H1 (cell line): Measurements from ENCODE around the gene SYT13.

Experiments used
- BRCA1 ChIP-seq: IDR thresholded peaks from 2 replicates; pipeline ENCODE4 v1.6.1; 2012; ENCODE audit warnings: low read depth, low read length, improper control_type of control experiment
- EP300 ChIP-seq, 2 experiments: IDR thresholded peaks; 1 replicate in 1 of 2; 2 replicates in 1 of 2; pipeline ENCODE4 v1.6.1; 2011 to 2012; ENCODE audit warnings: low read depth in 2 of 2, low read length in 2 of 2, mild to moderate bottlenecking in 2 of 2, borderline replicate concordance in 1 of 2, inconsistent platforms in 1 of 2, moderate library complexity in 1 of 2
- EZH2 ChIP-seq: fragments of 200-600 bp; sonication (generic); IDR thresholded peaks from 2 replicates; pipeline ENCODE4 v1.7.1; 2012; ENCODE audit warnings: low read depth, mild to moderate bottlenecking, moderate library complexity, low read length, inconsistent platforms; ENCODE audit not compliant: severe bottlenecking
- GABPA ChIP-seq: IDR thresholded peaks from 2 replicates; pipeline ENCODE4 v1.6.1; 2011; ENCODE audit warnings: mild to moderate bottlenecking, low read length, moderate library complexity, borderline replicate concordance; ENCODE audit not compliant: insufficient read depth
- JUN ChIP-seq: IDR thresholded peaks from 2 replicates; pipeline ENCODE4 v1.6.1; 2011; ENCODE audit warnings: low read depth, mild to moderate bottlenecking, improper control_type of control experiment, low read length
- NRF1 ChIP-seq: IDR thresholded peaks from 2 replicates; pipeline ENCODE4 v1.6.1; 2011; ENCODE audit warnings: mild to moderate bottlenecking, low read depth, low read length, improper control_type of control experiment
- TF ChIP-seq, protein P1 (sequence below), 3 experiments: IDR thresholded peaks; 1 replicate in 2 of 3; 2 replicates in 1 of 3; pipeline versions ENCODE4 v1.5.1 to v1.6.1; 2011; ENCODE audit warnings: low read length in 3 of 3, mild to moderate bottlenecking in 3 of 3, inconsistent platforms in 2 of 3, low read depth in 1 of 3, moderate library complexity in 1 of 3; ENCODE audit not compliant: insufficient read depth in 1 of 3; ENCODE audit errors: control extremely low read depth in 1 of 3
- TF ChIP-seq, protein P2 (sequence below): IDR thresholded peaks from 2 replicates; pipeline ENCODE4 v1.6.1; 2012; ENCODE audit warnings: inconsistent platforms

DNA sequence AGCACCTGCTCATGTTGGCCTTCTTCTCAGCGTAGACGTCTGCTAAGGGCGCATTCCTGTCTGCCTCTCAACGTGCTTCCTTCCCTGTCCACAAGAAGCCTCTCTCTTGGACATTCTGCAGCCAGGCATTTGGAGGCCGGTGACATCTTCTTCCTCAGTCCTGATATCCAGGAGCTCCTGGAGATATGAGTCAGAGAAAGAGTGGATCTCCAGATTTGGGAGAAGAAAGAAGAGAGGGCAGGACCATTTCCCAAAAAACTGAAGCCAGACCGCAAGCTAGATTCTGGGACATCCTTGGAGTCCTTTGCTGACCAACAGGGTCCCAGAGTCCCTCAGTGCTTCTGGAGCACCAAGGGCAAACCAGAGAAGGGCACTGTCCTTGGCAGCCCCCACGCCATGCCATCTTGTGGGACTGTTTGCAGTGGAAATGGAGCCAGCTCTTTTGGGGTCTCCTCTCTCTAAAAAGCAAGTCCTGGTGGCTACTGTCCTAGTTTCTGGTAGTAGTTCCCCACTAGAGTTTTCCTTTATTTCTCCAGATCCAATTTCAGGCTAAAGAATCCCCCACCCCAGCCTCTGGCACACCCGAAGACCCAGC, 36.1 kb upstream of the SYT13 start:
- TF ChIP-seq, protein P1, sequence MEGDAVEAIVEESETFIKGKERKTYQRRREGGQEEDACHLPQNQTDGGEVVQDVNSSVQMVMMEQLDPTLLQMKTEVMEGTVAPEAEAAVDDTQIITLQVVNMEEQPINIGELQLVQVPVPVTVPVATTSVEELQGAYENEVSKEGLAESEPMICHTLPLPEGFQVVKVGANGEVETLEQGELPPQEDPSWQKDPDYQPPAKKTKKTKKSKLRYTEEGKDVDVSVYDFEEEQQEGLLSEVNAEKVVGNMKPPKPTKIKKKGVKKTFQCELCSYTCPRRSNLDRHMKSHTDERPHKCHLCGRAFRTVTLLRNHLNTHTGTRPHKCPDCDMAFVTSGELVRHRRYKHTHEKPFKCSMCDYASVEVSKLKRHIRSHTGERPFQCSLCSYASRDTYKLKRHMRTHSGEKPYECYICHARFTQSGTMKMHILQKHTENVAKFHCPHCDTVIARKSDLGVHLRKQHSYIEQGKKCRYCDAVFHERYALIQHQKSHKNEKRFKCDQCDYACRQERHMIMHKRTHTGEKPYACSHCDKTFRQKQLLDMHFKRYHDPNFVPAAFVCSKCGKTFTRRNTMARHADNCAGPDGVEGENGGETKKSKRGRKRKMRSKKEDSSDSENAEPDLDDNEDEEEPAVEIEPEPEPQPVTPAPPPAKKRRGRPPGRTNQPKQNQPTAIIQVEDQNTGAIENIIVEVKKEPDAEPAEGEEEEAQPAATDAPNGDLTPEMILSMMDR (IDR thresholded peaks at IDR 0.05; ENCODE audit: control extremely low read depth in 1 of 3, insufficient read depth in 1 of 3, low read depth in 1 of 3, low read length in 3 of 3): no peak
- TF ChIP-seq EZH2: no peak
- TF ChIP-seq NRF1: no peak
- no peak for TF ChIP-seq EP300 (IDR thresholded peaks at IDR 0.05; ENCODE audit: borderline replicate concordance in 1 of 2, low read depth in 2 of 2, low read length in 2 of 2)
- TF ChIP-seq BRCA1: no peak
- TF ChIP-seq, protein P2, sequence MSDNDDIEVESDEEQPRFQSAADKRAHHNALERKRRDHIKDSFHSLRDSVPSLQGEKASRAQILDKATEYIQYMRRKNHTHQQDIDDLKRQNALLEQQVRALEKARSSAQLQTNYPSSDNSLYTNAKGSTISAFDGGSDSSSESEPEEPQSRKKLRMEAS: no peak
- TF ChIP-seq JUN: no peak
- TF ChIP-seq GABPA: no peak
